ENCODE measurements around the gene C1orf116.

The C1orf116 gene

GRCh38 chr1:206982216-206982615 lies 50.3 kb downstream of the C1orf116 start:
- peak; percentile 87 for TF ChIP-seq CTCF (conservative IDR thresholded peaks at IDR 0.05; ENCODE audit: low read depth, low read length)
- H3K4me3 ChIP-seq (ENCODE audit: low read length) = no peak overlapping the region
- DNase-seq (ENCODE audit: low read depth) = no peak

- TF ChIP-seq CTCF (conservative IDR thresholded peaks at IDR 0.05; ENCODE audit: low read depth, low read length) = peak; percentile 68
- DNase-seq (ENCODE audit: low read depth) = no peak
- no peak overlapping the region for H3K4me3 ChIP-seq (ENCODE audit: low read length)
These were observed 53.0 kb downstream of the C1orf116 start for GRCh38 chr1:206979379-206980043.

- H3K4me3 ChIP-seq (ENCODE audit: low read length) = no peak overlapping the region
- no peak for TF ChIP-seq CTCF (conservative IDR thresholded peaks at IDR 0.05; ENCODE audit: low read depth, low read length)
- DNase-seq (ENCODE audit: low read depth) = no peak
These were observed 54.3 kb downstream of the C1orf116 start for GRCh38 chr1:206978259-206978658.

- no peak overlapping the region for H3K4me3 ChIP-seq (ENCODE audit: low read length)
- TF ChIP-seq CTCF (conservative IDR thresholded peaks at IDR 0.05; ENCODE audit: low read depth, low read length) = no peak
- DNase-seq (ENCODE audit: low read depth) = no peak
These were observed 57.2 kb downstream of the C1orf116 start for GRCh38 chr1:206975306-206975705.

GRCh38 chr1:206974140-206974539 lies 58.4 kb downstream of the C1orf116 start:
- TF ChIP-seq CTCF (conservative IDR thresholded peaks at IDR 0.05; ENCODE audit: low read depth, low read length) = no peak
- DNase-seq (ENCODE audit: low read depth) = no peak

GRCh38 chr1:206972728-206973127 lies 59.8 kb downstream of the C1orf116 start:
- no peak for TF ChIP-seq CTCF (conservative IDR thresholded peaks at IDR 0.05; ENCODE audit: low read depth, low read length)
- H3K4me3 ChIP-seq (ENCODE audit: low read length) = no peak overlapping the region
- no peak for DNase-seq (ENCODE audit: low read depth)

More at GRCh38 chr1:206974140-206974539, 58.4 kb downstream of the C1orf116 start:
- no peak overlapping the region for H3K4me3 ChIP-seq (ENCODE audit: low read length)

DNA sequence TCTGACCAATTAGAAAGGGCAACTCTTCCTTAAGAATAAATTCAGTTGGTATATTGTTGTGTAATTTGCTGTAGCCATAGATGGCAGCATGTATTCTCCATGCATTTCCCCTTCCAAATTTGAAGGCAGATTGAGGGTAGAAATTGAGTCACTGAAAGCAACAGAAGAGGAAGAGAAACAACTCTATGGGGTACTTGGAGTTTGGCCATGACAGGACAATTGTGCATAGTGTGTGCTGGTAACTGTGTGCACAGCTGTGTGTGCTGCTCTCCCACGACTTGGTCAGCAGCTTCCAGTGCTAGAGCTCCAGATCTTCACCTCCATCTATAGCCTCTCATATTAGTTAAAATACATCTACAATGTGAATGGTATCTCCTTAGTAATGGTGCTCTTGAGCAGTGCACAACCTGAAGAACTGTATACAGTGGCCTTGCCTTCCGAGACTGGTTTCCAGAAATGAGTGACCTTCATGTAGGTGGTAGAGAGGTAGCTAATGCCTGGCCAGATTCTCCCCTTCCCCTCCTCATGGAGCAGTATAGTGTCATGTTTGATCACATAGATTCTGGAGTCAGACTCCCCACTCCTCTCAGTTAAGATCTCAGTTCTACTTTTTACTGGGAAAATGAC lies 61.4 kb downstream of the C1orf116 start:
- H3K4me3 ChIP-seq (ENCODE audit: low read length) = no peak overlapping the region
- TF ChIP-seq CTCF (conservative IDR thresholded peaks at IDR 0.05; ENCODE audit: low read depth, low read length) = no peak
- DNase-seq (ENCODE audit: low read depth) = no peak

All from retinal pigment epithelial cell (primary cell).